Activated CD8-positive, alpha-beta T cell treated with anti-CD3 and anti-CD28 coated beads, Interleukin-2, amount 10 ng/mL, durations not matched to agents 7 days and 5 days (primary cell): Measurements from ENCODE around the gene DMD. TPM values are rescaled to one million over a fixed set of nuclear protein-coding genes. Genes with fewer than 3 reads are reported as not detected.
"Not testable (repeated sequence)": the region's sequence is repeated elsewhere in the genome, so short reads cannot be mapped to it uniquely, and the experiment has no call there.

Experiments
- ATAC-seq: fragments of 150-1000 bp; cut with Tn5 transposase; one replicate; pipeline ENCODE4 v1.10.0; 2021; ENCODE audit warnings: moderate library complexity
- CTCF ChIA-PET: fragments of 350-600 bp; sonication (Branson Sonifier 250); formaldehyde crosslinking; loops from one replicate; lab custom pipeline; 2021; ENCODE audit warnings: antibody characterized with exemption; lab: Charles Lee
- POLR2A ChIA-PET: fragments of 350-600 bp; sonication (Branson Sonifier 250); formaldehyde crosslinking; loops from one replicate; lab custom pipeline; 2021; ENCODE audit warnings: antibody characterized with exemption; lab: Charles Lee
- DNase-seq: peaks from one replicate; pipeline ENCODE4 v3.0.0-alpha.2; 2020
- H3K27ac Mint-ChIP-seq: one replicate; pipeline ENCODE4 v1.8.0; 2021; ENCODE audit warnings: mild to moderate bottlenecking, mixed read lengths
- H3K27me3 Mint-ChIP-seq: one replicate; pipeline ENCODE4 v1.8.0; 2021; ENCODE audit warnings: low read depth, mixed read lengths
- H3K36me3 Mint-ChIP-seq: one replicate; pipeline ENCODE4 v1.8.0; 2021; ENCODE audit warnings: low read depth, mixed read lengths
- H3K4me1 Mint-ChIP-seq: one replicate; pipeline ENCODE4 v1.8.0; 2021; ENCODE audit warnings: low read depth, mixed read lengths
- H3K4me3 Mint-ChIP-seq: one replicate; pipeline ENCODE4 v1.8.0; 2021; ENCODE audit warnings: mild to moderate bottlenecking, mixed read lengths
- H3K9me3 Mint-ChIP-seq: one replicate; pipeline ENCODE4 v1.8.0; 2022; ENCODE audit warnings: mixed read lengths; ENCODE audit not compliant: insufficient read depth
- total RNA-seq, 2 experiments: library from RNA; stranded (reverse); gene quantifications; one replicate each; pipeline ENCODE4 v1.2.3, GENCODE V29; 2021

The DMD gene
- total RNA-seq, 2 experiments from 2014 or later = not detected

DNA sequence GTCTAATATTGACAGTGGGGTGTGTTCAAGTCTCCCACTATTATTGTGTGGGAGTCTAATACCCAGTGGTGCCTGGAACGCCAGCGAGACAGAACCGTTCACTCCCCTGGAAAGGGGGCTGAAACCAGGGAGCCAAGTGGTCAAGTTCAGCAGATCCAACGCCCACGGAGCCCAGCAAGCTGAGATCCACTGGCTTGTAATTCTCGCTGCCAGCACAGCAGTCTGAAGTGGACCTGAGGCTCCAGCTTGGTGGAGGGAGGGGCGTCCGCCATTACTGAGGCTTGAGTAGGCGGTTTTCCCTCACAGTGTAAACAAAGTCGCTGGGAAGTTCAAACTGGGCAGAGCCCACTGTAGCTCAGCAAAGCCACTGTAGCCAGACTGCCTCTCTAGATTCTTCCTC lies 407.3 kb downstream of the DMD start:
- H3K9me3 Mint-ChIP-seq = no peaks in the 10 kb centered on the region
- no peak overlapping the region for H3K27ac Mint-ChIP-seq
- DNase-seq = no peak
- H3K36me3 Mint-ChIP-seq = no peaks in the 10 kb centered on the region
- ChIA-PET POLR2A (no interaction called here), CTCF (no interaction called here)
- no peak overlapping the region for H3K4me3 Mint-ChIP-seq
- no peaks in the 10 kb centered on the region for H3K4me1 Mint-ChIP-seq
- no peaks in the 10 kb centered on the region for H3K27me3 Mint-ChIP-seq
- no peak for ATAC-seq

- DNase-seq (no peak), ATAC-seq (no peak)
- ChIA-PET CTCF (no interaction called here), POLR2A (no interaction called here)
- no peak overlapping the region for H3K4me3 Mint-ChIP-seq
- no peaks in the 10 kb centered on the region for H3K36me3 Mint-ChIP-seq
- H3K27ac Mint-ChIP-seq = no peak overlapping the region
- H3K9me3 Mint-ChIP-seq = no peaks in the 10 kb centered on the region
- H3K27me3 Mint-ChIP-seq = no peaks in the 10 kb centered on the region
- H3K4me1 Mint-ChIP-seq = no peaks in the 10 kb centered on the region
Observed at GRCh38 chrX:32798990-32799389, 412.4 kb downstream of the DMD start.

- Mint-ChIP-seq H3K4me3 (no peak overlapping the region), H3K4me1 (no peaks in the 10 kb centered on the region), H3K9me3 (no peaks in the 10 kb centered on the region), H3K27ac (no peak overlapping the region), H3K36me3 (no peaks in the 10 kb centered on the region), H3K27me3 (no peaks in the 10 kb centered on the region)
- no peak for DNase-seq
- ATAC-seq = no peak
- ChIA-PET CTCF (no interaction called here), POLR2A (no interaction called here)
Observed at GRCh38 chrX:32788936-32789335, 422.4 kb downstream of the DMD start.

GRCh38 chrX:32780109-32780508 lies 431.2 kb downstream of the DMD start:
- H3K27ac Mint-ChIP-seq = no peak overlapping the region
- ATAC-seq (no peak), DNase-seq (no peak)
- H3K4me3 Mint-ChIP-seq = no peak overlapping the region
- CTCF ChIA-PET = no interaction called here
- H3K4me1 Mint-ChIP-seq = no peaks in the 10 kb centered on the region
- no peaks in the 10 kb centered on the region for H3K27me3 Mint-ChIP-seq
- no peaks in the 10 kb centered on the region for H3K9me3 Mint-ChIP-seq
- H3K36me3 Mint-ChIP-seq = no peaks in the 10 kb centered on the region
- POLR2A ChIA-PET = no interaction called here

GRCh38 chrX:32778965-32779364 lies 432.4 kb downstream of the DMD start:
- H3K36me3 Mint-ChIP-seq = no peaks in the 10 kb centered on the region
- DNase-seq = no peak
- H3K27ac Mint-ChIP-seq = no peak overlapping the region
- no peaks in the 10 kb centered on the region for H3K4me1 Mint-ChIP-seq
- no peak for ATAC-seq
- H3K4me3 Mint-ChIP-seq = no peak overlapping the region
- no peaks in the 10 kb centered on the region for H3K27me3 Mint-ChIP-seq
- no peaks in the 10 kb centered on the region for H3K9me3 Mint-ChIP-seq
- CTCF ChIA-PET = no interaction called here
- POLR2A ChIA-PET = no interaction called here

DNA sequence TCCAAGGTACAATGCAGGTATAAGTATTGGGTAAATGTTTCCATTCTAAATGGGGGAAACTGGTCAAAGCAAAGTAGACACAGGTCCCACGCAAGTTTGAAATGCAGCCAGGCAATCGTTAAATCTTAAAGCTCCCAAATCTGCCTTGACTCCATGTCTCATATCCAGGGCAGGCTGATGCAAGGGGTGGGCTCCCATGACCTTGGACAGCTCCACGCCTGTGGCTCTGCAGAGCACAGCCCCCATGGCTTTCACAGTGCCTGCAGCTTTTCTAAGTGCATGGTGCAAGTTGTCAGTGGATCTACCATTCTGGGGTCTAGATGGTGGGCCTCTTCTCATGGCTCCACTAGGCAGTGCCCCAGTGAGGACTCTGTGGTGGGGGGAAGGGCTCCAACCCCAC lies 436.4 kb downstream of the DMD start:
- Mint-ChIP-seq H3K4me3 (no peak overlapping the region), H3K4me1 (no peaks in the 10 kb centered on the region), H3K9me3 (no peaks in the 10 kb centered on the region), H3K27me3 (no peaks in the 10 kb centered on the region), H3K27ac (no peak overlapping the region), H3K36me3 (no peaks in the 10 kb centered on the region)
- POLR2A ChIA-PET = no interaction called here
- ATAC-seq = no peak
- DNase-seq = no peak
- CTCF ChIA-PET = no interaction called here

- no peaks in the 10 kb centered on the region for H3K9me3 Mint-ChIP-seq
- H3K4me3 Mint-ChIP-seq = no peak overlapping the region
- DNase-seq (no peak), ATAC-seq (no peak)
- H3K36me3 Mint-ChIP-seq = no peaks in the 10 kb centered on the region
- H3K27ac Mint-ChIP-seq = no peak overlapping the region
- H3K4me1 Mint-ChIP-seq = no peaks in the 10 kb centered on the region
- no peaks in the 10 kb centered on the region for H3K27me3 Mint-ChIP-seq
- CTCF ChIA-PET = no interaction called here
- POLR2A ChIA-PET = no interaction called here
Observed at GRCh38 chrX:32749070-32749469, 462.3 kb downstream of the DMD start.

DNA sequence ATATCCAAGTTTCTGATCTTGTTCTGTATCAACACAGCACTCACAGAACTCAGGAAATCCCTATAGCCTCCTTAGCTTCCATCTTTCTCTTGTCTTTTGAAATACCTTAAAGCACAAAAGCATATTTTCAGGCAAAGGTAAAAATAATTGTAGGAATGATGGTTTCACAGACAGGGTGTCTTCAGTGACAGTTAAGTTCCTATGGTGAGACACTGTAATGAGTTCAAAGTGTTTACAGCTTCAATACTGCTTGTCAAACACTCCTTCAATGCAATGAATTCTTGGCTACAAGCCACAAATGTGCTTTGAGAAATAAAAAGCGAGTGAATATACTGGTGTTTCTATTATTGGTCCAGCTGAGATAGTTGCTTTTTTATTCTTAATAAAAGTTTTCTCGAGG lies 466.0 kb downstream of the DMD start:
- no peaks in the 10 kb centered on the region for H3K4me1 Mint-ChIP-seq
- no peaks in the 10 kb centered on the region for H3K36me3 Mint-ChIP-seq
- ChIA-PET CTCF (no interaction called here), POLR2A (no interaction called here)
- no peaks in the 10 kb centered on the region for H3K27me3 Mint-ChIP-seq
- H3K9me3 Mint-ChIP-seq = no peaks in the 10 kb centered on the region
- ATAC-seq (no peak), DNase-seq (no peak)
- no peak overlapping the region for H3K4me3 Mint-ChIP-seq
- no peak overlapping the region for H3K27ac Mint-ChIP-seq

DNA sequence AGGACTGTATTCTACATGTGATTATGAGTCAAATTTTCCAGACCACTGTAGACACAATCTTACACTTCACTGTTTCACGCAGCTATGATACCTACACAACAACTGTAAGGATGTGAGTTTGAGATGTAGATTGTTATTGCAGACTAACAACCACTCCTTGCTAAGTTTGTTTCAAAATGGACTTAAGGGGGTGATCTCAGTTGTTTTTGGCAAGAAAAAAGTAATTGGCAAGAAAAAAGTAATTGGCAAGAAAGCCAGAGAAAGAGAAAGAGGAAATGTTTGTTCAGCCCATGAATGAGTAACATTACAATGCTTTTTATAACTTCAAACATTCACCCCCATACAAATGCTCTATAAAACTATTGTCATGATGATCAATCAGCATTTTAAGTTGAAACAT lies 466.4 kb downstream of the DMD start:
- DNase-seq = no peak
- Mint-ChIP-seq H3K9me3 (no peaks in the 10 kb centered on the region), H3K36me3 (no peaks in the 10 kb centered on the region), H3K4me1 (no peaks in the 10 kb centered on the region), H3K4me3 (no peak overlapping the region), H3K27ac (no peak overlapping the region), H3K27me3 (no peaks in the 10 kb centered on the region)
- ChIA-PET POLR2A (no interaction called here), CTCF (no interaction called here)
- no peak for ATAC-seq

DNA sequence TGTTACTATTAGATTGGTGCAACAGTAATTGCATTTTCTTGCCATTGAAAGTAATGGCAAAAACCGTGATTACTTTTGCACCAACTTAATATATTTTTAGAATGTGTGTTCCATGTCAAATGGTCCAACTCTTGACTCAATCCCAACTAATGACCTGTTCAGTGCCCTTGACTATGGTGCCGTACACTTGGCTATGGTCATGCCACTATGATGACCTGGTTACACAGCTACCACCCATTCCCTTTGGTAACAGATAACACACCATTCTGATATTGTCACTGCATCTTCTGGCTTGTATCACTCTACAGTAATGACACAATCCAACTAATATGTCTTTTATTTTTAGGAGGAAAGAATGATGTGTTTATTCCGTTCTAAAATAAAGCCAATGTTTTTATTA lies 469.4 kb downstream of the DMD start:
- H3K36me3 Mint-ChIP-seq = no peaks in the 10 kb centered on the region
- no peaks in the 10 kb centered on the region for H3K9me3 Mint-ChIP-seq
- no peak overlapping the region for H3K4me3 Mint-ChIP-seq
- no peak overlapping the region for H3K27ac Mint-ChIP-seq
- CTCF ChIA-PET = no interaction called here
- no peak for DNase-seq
- ATAC-seq = no peak
- POLR2A ChIA-PET = no interaction called here
- H3K27me3 Mint-ChIP-seq = no peaks in the 10 kb centered on the region
- no peaks in the 10 kb centered on the region for H3K4me1 Mint-ChIP-seq

DNA sequence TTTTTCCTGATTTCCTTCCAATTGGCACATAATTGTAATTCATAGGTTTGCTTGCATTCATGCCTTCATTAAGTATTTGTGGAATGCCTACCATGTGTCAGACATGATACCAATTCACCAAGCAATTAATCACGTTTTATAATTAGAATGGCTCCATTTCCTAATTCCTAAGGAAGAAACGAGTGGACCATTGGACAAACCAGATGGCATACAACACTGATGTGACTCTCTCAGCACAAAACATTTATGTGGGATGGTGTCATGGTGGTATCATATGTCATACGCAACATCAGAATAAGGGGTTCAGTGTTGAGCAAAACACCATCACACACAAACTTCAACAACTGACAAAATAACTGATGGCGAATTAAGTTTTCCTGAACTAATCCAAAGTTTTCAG lies 502.8 kb downstream of the DMD start:
- H3K4me3 Mint-ChIP-seq = no peak overlapping the region
- ChIA-PET POLR2A (no interaction called here), CTCF (no interaction called here)
- no peak overlapping the region for H3K27ac Mint-ChIP-seq
- no peak for ATAC-seq
- H3K9me3 Mint-ChIP-seq = no peaks in the 10 kb centered on the region
- no peak for DNase-seq
- H3K4me1 Mint-ChIP-seq = no peaks in the 10 kb centered on the region
- H3K27me3 Mint-ChIP-seq = no peaks in the 10 kb centered on the region
- H3K36me3 Mint-ChIP-seq = no peaks in the 10 kb centered on the region

DNA sequence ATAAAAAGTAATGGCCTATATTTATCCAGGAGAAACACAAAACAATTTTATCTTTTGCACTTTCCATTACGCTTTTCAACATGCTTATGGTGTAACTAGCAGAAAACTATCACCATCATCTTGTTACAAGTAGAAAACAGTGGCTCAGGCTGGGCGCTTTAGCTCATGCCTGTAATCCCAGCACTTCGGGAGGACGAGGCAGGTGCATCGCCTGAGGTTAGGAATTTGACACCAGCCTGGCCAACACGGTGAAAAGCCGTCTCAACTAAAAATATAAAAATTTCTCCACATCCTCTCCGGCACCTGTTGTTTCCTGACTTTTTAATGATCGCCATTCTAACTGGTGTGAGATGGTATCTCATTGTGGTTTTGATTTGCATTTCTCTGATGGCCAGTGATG lies 506.0 kb downstream of the DMD start:
- ATAC-seq, H3K27ac Mint-ChIP-seq, DNase-seq, H3K27me3 Mint-ChIP-seq, CTCF ChIA-PET, H3K36me3 Mint-ChIP-seq, H3K9me3 Mint-ChIP-seq, POLR2A ChIA-PET, H3K4me1 Mint-ChIP-seq, H3K4me3 Mint-ChIP-seq: not testable (repeated sequence)

DNA sequence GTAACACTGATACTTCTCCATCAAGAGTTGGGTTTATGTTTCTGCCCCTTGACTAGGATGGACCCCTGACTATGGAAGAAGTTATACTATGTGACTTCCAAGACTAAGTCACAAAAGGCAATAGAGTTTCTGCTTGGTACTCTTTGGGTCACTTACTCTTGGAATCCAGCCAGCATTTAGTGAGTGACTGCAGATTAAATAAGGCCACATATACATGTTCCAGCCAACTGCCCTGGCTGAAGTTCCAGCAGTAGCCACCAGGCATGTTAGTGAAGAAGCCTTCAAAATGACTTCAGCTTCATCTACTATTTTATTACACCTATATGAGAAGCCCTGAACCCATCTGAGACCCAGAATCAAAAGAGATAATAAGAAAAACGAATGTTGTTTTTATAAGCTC lies 524.0 kb downstream of the DMD start:
- DNase-seq (no peak), ATAC-seq (no peak)
- ChIA-PET CTCF (no interaction called here), POLR2A (no interaction called here)
- H3K4me1 Mint-ChIP-seq = no peaks in the 10 kb centered on the region
- no peaks in the 10 kb centered on the region for H3K36me3 Mint-ChIP-seq
- no peaks in the 10 kb centered on the region for H3K9me3 Mint-ChIP-seq
- H3K27ac Mint-ChIP-seq = no peak overlapping the region
- H3K27me3 Mint-ChIP-seq = no peaks in the 10 kb centered on the region
- H3K4me3 Mint-ChIP-seq = no peak overlapping the region
